Hematopoietic multipotent progenitor cell treated with erythropoietin and hydrocortisone succinate and interleukin-3 and kit ligand, for 6 days (in vitro differentiated cells): ENCODE measurements around the gene RHOB.

Experiments used
- DNase-seq: peaks from one replicate; pipeline ENCODE4 v3.0.0-alpha.2; 2015

The RHOB gene

DNA sequence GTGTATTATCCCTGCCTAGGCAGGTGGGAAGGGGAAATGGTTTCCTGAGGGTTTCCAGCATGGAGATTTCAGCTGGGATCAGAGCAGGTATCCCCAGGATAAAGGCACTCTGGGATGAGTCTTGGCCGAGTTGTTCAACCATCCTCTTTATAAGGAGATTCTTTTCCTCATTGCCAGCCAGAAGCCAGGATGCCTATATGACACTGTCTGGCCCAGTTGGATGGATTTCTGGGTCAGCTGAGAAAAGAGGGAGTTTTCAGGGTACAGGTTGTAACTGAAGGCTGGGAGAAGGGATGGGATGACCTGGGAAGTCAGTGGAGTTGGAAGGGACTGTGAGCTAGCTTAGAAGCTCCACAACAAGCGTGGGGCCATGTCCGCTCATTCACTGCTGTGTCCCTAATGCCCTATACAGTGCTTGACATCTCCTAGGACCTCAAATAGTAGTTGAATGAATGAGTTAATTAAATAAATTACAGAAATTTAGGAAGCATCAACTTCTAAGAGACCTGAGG is 8.3 kb downstream of the RHOB start:
- DNase-seq = no peak

DNA sequence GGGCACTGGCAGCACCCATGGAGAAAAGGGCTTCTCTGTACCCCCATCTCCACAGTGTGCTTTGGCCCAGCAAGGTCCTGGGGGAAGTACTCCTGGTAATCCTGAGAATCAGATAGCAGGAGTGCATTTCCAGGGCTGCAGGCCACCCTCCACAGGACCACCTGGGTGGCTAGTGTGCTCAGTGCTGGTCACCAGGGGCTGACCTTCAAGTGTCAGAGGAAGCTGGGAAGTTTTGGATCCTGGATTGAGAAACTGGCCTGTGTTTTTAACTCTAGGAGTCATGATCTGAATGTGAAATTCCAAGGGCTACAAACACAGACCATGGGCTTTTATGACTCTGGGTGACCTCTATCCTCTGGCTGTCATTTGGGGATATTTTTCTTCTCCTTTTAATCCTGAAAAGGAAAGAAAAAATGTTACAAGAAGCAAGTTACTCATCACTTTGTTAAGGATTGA is 9.3 kb downstream of the RHOB start:
- no peak for DNase-seq

DNA sequence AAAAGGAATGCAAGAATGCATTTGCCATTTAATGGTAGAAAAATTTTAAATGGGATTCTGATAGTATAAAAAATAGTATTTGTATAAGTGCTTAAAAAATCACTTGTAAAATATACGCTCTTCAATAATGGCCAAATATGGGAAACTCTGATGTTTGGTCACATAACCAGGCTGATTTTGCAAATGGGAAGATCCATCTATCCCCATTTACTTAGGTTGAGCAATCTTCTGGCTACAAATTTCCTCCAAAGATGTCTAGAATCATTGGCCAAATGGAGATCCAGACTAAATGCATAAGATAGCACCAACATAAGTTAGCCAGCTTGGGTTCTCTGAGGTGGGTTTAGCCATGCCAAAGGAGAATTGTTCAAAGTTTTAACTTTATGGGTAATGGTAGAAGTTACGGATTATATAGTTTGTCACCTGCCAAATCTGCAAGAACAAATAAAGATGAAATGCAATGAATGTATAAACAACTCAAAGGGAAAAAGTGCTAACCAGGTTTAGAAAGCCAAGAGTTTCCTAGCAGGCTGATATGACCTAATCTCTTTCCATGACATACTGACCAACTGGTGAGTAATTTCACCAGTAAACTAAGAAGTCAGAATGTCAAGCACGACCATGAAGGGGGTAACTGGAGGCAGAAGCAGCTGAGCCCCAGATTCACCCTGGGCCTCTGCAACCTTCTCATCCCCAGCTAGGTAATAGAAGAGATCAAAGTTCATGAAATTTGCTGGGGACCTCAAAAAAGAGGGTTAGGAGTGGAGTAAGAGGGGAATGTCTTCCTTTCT is 10.0 kb downstream of the RHOB start:
- DNase-seq = no peak

DNA sequence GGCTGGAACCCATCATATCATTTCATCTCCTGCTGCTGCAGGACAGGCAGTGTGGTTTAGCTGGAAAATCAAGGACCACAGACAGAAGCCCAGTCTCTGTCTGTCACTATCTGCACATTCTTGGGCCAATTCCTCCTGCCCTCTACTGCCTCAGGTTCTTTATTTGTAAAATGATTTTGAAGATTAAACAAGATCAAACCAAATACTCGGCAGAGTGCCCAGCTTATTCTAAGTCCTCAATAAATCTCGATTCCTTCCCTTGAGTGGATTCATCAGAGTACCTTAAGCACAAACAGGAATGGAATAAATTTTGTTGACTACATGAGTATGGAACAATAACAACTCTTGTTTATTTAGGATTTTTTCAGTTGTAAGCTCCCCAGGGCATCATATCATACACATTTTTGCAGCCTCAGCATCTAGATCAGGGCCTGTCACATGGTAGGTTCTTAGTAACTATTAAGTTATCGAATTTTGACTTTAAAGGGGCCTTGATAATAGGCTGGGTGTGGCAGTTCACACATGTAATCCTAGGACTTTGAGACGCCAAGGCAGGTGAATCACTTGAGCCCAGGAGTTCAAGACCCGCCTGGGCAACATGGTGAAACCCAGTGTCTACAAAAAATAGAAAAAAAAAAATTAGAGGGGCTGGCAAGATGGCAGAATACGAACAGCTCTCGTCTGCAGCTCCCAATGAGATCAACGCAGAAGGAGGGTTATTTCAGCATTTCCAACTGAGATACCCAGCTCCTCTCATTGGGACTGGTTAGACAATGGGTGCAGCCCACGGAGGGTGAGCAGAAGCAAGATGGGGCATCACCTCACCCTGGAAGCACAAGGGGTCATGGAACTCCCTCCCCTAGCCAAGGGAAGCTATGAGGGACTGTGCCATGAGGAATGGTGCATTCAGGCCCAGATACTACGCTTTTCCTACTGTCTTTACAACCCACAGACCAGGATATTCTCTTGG is 11.1 kb downstream of the RHOB start:
- no peak for DNase-seq

DNA sequence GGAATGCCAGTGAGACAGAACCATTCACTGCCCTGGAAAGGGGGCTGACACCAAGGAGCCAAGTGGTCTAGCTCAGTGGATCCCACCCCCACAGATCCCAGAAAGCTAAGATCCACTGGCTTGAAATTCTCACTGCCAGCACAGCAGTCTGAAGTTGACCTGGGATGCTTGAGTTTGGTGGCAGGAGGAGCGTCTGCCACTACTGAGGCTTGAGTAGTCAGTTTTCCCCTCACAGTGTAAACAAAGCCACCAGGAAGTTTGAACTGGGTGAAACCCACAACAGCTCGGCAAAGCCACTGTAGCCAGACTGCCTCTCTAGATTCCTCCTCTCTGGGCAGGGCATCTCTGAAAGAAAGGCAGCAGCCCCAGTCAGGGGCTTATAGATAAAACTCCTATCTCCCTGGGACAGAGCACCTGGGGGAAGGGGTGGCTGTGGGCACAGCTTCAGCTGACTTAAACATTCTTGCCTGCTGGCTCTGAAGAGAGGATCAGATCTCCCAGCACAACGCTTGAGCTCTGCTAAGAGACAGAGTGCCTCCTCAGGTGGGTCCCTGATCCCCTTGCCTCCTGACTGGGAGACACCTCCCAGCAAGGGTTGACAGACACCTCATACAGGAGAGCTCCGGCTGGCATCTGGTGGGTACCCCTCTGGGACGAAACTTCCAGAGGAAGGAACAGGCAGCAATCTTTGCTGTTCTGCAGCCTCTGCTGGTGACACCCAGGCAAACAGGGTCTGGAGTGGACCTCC is 12.0 kb downstream of the RHOB start:
- peak; percentile 44 for DNase-seq

DNA sequence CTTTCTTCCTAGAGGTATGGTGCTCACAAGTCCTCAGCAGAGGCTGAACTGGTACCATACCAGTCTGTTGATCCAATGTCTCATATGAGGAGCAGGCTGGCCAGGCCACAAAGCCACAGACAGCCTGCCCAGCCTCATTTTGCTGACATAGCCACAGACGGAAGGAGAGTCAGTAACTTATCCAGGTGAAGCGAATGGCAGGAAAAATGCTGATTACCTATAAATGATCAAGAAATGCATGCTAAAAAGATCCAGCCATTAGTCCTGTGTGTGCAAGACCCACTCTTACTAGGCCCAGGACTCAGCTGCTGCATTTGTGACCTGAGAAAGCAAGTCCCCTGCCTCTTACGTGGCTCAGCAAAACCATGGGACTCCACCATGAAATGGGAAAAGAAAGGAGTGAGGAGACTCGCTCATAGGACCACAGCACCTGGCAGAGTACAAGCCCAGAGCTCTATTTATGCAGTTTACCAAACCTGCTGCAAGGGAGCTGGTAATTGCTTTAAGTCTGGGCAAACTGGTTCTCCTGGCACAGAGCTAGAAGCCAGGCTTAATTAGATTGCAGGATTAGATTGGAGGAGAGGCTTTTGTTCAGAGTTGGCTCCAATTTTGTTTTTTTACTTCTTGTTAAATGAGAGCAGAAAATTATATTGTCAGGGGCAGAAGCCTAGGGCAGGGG is 19.0 kb downstream of the RHOB start:
- DNase-seq = no peak

DNA sequence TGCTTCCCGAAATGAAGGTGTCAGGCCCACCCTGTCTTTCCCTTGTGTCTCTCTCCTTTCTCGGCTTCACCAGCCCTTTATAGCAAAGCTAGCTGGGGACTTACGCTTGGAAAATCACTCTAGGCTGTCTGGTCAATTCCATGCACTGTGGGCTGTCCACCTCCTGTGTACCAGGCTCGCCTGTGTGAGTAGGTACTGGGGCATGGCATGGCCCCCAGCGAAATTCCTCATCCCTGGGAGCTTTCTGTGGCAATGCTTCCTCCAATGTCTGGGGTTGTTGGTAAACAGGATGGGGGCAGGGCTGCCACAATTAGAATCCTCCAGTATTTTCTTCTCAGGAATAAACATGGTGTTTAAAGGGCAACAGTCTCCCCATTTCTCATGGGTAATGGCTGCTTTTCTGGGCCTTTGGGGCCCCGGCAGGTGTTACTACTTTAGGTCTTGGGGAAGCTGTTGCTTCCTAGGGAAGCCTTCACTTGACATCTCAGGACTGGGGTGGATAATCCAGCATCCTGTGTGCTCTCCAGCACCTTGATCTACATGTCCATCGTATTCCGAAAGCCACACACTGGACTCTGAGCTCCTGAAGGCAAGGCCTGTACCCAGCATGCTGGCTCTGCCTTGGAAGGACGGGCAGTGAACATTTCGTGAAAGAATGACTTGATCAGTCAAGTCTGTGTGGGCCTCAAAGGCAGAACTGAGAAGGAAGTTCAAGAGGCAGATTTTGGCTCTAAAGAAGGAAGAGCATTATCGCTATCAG is 21.1 kb downstream of the RHOB start:
- no peak for DNase-seq

DNA sequence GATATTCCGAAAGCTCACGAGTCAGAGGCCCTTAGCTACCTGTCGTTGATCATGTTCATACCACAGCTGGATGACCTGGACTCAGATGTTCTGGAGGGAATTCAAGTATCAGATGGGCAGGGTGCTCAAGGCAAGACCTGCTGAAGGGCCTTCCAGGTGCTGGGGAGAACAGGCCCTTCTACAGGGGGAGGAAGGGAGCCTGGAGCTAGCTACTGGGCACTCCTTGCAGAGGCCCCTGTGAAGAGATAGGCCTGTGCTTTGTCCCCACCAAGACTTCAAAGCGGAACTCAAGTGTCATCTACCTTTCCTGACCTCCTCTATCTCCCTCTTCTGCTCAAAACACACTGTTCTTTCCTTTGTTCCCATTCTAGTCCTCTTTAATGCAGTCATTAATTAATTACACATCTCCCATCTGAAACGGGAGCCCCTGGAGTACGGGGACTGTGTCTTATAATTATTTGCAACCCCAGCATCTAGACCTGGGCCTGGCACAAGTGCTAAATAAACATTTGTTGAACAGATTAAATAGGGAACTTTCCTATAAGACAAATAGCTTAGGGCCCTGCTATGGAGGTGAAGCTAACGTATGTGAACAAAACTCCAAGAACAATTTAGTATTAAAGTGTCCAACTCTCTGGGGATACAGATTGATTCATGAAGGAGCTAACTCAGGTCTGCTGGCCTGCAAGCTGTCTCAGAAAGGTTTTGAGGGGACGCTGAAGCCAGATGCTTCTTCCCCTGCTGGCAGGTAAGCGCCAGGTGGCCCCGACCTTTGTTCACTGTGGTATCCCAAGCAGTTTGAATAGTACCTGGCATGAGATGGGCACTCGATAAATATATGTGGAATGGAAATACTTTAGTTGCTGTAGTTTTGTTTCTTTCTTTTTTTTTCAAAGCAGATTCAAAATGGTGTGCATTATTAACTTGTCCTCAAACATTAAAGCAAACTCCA is 22.0 kb downstream of the RHOB start:
- no peak for DNase-seq

DNA sequence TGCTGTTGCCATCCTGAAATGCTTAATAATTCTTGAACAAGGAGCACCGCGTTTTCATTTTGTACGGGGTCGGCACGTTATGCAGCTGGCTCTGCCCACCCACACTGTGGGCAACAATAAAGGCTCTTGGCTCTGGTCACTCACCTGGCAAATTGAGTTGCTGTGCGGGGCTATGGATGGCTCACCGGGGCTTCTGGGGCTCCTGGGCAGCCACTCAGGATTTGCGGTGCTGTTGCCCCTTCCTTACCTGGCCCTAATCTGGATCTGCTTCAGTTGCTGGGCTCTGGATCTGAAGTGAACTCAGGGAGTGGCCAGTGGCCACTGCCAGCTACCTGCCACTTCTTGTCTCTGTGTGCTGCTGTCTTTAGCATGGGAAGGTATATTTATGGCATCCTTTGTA is 22.7 kb downstream of the RHOB start:
- no peak for DNase-seq

DNA sequence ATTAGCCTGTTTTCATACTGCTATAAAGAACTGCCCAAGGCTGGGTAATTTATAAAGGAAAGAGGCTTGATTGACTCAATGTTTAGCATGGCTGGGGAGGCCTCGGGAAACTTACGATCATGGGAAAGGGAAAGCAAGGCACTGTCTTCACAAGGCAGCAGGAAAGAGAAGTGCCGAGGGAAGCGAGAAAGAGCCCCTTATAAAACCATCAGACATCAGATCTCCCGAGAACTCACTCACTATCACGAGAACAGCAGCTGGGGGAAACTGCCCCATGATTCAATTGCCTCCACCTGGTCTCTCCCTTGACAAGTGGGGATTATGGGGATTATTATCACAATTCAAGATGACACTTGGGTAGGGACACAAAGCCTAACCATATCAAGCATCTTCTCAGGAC is 23.3 kb downstream of the RHOB start:
- no peak for DNase-seq

DNA sequence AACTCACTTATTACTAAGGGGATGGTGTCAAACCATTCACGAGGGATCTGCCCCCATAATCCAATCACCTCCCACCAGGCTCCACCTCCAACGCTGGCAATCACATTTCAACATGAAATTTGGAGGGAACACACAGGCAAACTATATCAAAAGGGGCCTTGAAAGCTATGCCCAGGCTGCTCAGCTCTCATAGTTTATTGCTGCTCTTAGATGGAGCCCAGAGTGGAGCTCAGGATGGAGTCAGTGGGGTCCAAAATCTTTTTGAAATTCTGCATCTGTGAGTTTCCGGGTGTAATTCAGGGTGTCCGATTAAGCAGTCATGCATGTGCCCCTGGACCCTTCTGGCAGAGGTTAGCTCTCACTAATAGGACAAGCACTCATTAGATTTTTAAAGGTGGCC is 24.3 kb downstream of the RHOB start:
- DNase-seq = no peak

DNA sequence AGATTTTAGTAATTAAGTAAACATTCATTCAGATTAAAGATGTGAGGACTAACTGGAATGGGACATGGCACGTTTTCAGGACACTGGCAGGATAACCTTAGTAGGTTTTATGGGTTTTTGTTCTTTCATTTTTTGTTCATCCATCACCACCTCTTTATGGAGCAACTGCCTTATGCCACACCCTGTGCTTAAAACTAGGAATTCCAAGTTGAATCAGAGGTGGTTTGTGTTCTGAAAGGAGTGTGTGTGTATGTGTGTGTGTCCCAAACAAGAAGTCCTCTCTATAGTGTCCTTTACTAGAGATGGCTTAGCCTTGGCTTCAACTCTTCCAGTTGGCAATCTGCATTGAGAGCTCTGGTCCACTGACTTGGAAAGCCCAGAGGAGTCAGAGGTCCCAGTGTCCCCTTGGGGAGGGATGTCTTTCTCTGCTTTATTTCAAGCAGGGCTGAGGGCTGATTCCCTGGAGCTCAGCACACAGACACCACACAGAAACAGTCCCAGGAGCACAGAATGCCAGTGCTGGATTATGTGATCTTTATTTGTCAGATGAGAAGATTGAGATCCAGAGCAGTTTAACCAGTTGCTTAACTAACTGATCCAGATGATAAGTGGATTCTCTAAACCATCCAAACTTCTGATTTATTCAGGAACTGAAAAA is 25.2 kb downstream of the RHOB start:
- DNase-seq = no peak

DNA sequence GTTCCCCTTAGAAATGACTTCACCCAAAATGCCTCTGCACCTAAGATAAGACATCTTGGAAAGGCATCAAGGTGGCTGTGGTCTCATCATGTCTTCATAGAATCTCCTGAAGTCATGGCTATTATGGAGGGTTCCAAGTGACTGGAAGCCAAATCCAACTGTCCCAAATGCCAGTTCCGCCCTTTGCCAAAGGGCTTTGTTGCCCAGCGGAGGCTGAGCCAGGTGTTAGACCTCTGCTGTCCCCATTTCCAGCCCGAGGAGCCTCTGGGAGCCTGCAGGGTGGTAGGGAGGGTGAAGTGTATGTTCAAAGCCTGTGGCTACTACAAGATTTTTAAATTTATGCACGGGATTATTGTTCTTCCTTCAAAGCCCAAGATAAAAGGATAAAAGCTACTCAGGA is 25.7 kb downstream of the RHOB start:
- DNase-seq = no peak

DNA sequence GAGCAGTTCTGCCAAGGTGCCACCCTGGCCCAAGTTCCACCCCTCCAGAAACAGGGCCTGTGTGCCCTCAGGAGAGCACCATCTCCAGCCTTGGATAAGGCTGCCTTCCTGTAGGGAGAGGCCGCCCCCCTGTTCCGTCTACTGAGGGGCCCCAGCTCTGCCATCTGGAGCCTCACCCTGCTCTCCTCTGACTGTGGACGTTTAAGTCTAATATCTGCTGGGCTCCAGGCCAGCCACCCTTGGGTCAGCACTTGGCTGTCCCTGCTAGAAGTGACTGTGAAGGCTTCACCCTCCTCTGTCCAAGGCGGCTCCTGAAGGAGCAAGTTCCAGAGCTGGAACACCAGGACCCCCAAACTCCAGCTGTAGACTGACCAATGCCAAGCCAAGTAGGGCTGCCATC is 26.3 kb downstream of the RHOB start:
- no peak for DNase-seq

DNA sequence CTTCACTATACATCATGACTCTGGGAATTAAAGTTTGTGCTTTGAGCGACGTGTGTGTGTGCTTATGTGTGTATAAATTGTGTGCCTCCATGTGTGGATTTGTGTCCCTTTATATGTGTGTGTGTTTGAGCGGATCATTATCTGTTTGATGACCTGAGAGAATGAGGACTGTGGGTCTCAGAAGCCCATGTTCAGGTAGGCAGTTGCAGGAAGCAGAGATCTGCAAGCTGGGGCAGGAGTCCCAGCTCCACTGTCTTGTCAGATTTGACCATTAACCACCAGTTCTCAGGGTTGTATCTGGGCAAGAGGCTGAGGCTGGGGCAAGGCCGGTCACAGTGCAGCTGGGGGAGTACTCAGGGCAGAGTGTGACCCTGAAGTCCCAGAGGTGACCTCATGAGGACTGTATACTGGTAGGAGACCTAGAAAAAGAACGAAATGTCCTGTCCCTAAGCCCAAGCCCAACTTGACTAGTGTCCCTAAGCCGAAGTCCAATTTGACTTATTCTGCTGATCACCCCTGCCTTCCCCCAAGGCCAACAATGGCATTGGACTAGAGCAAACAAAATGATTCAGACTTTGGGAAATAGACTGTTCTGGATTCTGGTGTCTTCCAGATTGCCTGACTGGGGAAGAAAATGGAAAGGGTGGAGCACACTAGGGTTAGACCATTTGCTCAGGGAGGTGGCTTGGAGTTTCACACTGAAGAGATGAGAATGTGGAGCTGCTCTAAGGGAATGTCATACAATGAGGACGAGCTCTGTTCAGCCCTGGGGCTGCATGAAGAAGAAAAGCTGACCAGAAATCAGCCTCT is 28.1 kb downstream of the RHOB start:
- no peak for DNase-seq

DNA sequence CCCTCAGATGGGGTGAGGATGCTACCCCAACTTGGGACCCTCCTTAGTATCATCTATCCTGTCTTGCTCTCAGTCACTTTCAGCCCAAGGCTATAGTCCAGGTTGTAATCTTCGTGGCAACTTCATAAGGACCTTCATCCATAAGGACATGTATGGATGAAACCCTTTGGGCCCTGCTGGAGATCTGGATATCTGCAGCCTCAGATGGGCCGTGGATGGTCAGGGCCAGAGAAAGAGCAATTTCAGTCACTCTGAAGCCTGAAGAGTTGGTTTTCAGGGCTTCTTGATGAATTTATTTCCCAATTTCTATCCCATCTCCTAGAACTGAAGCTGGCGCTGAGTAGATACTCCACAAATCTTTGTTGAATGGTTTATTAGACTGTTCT is 28.7 kb downstream of the RHOB start:
- DNase-seq = no peak

DNA sequence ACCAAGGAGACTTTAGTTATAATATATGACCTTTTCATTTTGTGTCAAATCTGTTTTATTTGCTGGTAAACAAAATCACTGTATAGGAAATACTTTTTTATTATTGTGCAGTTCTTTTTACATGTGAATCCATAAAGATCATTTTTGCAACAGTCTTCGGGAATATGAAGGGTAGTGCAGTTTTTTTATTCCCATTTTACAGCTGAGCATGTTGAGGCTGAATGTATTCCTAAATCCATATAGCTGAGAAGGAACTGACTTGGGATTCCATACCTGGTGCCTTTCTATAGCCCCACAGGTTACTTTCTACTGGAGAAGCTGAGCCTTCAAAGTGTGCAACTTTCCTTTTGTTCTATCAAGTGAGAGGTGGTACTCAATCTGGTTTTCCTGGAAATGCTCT is 29.6 kb downstream of the RHOB start:
- DNase-seq = no peak

DNA sequence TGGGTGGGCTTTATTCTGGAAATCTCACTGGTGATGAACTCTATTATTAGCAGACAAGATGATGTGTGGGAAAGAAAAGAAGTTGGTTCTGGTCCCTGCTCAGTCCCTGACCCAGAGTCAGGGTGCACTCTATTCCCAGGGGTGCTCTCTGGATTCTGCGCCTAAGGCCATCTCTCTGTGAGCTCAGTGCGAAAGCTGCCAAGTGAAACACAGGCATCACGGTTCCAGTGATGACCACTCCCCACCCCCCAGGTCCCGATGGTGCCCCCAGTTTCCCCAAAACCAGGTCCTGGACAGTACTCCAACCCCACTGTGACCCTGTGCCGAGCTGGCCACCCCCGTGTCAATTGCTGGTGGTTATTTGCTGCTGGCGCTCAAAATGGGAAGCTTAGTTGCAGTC is 30.1 kb downstream of the RHOB start:
- no peak for DNase-seq

DNA sequence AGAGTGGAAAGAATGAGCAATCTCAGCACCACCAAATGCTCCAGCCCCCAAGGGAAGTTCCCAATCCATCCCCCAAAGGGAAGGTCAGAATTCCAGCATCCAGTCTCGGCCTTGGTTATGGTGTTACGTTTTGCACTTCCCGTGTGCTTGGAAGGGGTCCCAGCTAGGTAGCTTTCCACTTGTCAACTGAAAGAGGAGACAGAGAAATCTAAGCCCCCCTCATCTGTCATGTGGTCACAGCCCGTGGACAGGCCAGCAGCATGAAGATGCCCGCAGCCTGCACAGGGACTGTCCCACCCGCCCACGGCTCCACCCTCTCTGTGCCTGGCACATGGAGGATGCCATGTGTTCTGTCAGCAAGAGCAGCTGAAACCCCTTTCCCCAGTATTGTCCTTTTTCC is 32.1 kb downstream of the RHOB start:
- DNase-seq = no peak
